Trophoblast cell (in vitro differentiated cells and primary cell): ENCODE measurements around the gene PRKCI.
"Not testable (repeated sequence)": the region's sequence is repeated elsewhere in the genome, so short reads cannot be mapped to it uniquely, and the experiment has no call there.

Source experiments
- DNase-seq, 2 donors: peaks; one replicate each; pipeline ENCODE4 v3.0.0-alpha.2; 2016
- H2AFZ ChIP-seq: 2 replicates; pipeline ENCODE4 v1.6.1; 2013; ENCODE audit warnings: low read length, moderate library complexity, mild to moderate bottlenecking; ENCODE audit not compliant: insufficient read depth, poor library complexity
- H2AK5ac ChIP-seq: 2 replicates; pipeline ENCODE4 v1.6.1; 2013; ENCODE audit warnings: mild to moderate bottlenecking, low read length
- H2BK120ac ChIP-seq: 2 replicates; pipeline ENCODE4 v1.6.1; 2013; ENCODE audit warnings: low read length, mild to moderate bottlenecking, moderate library complexity; ENCODE audit not compliant: insufficient read depth, poor library complexity
- H2BK12ac ChIP-seq: 2 replicates; pipeline ENCODE4 v1.6.1; 2013; ENCODE audit warnings: mild to moderate bottlenecking, low read length, moderate library complexity
- H2BK5ac ChIP-seq: 2 replicates; pipeline ENCODE4 v1.6.1; 2013; ENCODE audit warnings: low read length, low read depth, moderate library complexity, mild to moderate bottlenecking; ENCODE audit not compliant: poor library complexity
- H3K14ac ChIP-seq: 2 replicates; pipeline ENCODE4 v1.6.1; 2013; ENCODE audit warnings: mild to moderate bottlenecking, low read length
- H3K18ac ChIP-seq: 2 replicates; pipeline ENCODE4 v1.6.1; 2013; ENCODE audit warnings: mild to moderate bottlenecking, low read length
- H3K23ac ChIP-seq: 2 replicates; pipeline ENCODE4 v1.6.1; 2013; ENCODE audit warnings: low read length
- H3K27ac ChIP-seq: 2 replicates; pipeline ENCODE4 v1.5.1; 2013; ENCODE audit warnings: low read depth, mild to moderate bottlenecking, inconsistent platforms, low read length, moderate library complexity
- H3K27me3 ChIP-seq: 2 replicates; pipeline ENCODE4 v1.6.1; 2013; ENCODE audit warnings: inconsistent platforms, mild to moderate bottlenecking, low read length, moderate library complexity; ENCODE audit not compliant: insufficient read depth
- H3K36me3 ChIP-seq, 2 experiments: 1 replicate in 1 of 2; 2 replicates in 1 of 2; pipeline ENCODE4 v1.6.1; 2013; ENCODE audit warnings: low read length in 2 of 2, mild to moderate bottlenecking in 2 of 2, moderate library complexity in 1 of 2; ENCODE audit not compliant: insufficient read depth in 2 of 2, control insufficient read depth in 1 of 2
- H3K4ac ChIP-seq: 2 replicates; pipeline ENCODE4 v1.6.1; 2013; ENCODE audit warnings: low read depth, mild to moderate bottlenecking, low read length, moderate library complexity
- H3K4me1 ChIP-seq, 2 experiments: 1 replicate in 1 of 2; 2 replicates in 1 of 2; pipeline ENCODE4 v1.6.1; 2013; ENCODE audit warnings: low read length in 2 of 2, mild to moderate bottlenecking in 2 of 2, moderate library complexity in 1 of 2; ENCODE audit not compliant: insufficient read depth in 2 of 2, control insufficient read depth in 1 of 2
- H3K4me2 ChIP-seq: 2 replicates; pipeline ENCODE4 v1.6.1; 2013; ENCODE audit warnings: inconsistent platforms, mild to moderate bottlenecking, low read length, moderate library complexity
- H3K4me3 ChIP-seq: 2 replicates; pipeline ENCODE4 v1.5.1; 2013; ENCODE audit warnings: mild to moderate bottlenecking, low read depth, low read length, inconsistent platforms
- H3K79me1 ChIP-seq: one replicate; pipeline ENCODE4 v1.6.1; 2013; ENCODE audit warnings: low read length
- H3K79me2 ChIP-seq: 2 replicates; pipeline ENCODE4 v1.6.1; 2013; ENCODE audit warnings: low read length, mild to moderate bottlenecking; ENCODE audit not compliant: control insufficient read depth, insufficient read depth, poor library complexity
- H3K9ac ChIP-seq: 2 replicates; pipeline ENCODE4 v1.6.1; 2013; ENCODE audit warnings: mild to moderate bottlenecking, low read length
- H3K9me3 ChIP-seq: 2 replicates; pipeline ENCODE4 v1.6.1; 2013; ENCODE audit warnings: low read depth, mild to moderate bottlenecking, control low read depth, inconsistent platforms, low read length; ENCODE audit not compliant: insufficient read depth
- H4K12ac ChIP-seq: 2 replicates; pipeline ENCODE4 v1.6.1; 2013; ENCODE audit warnings: low read depth, mild to moderate bottlenecking, low read length, moderate library complexity
- H4K8ac ChIP-seq: 2 replicates; pipeline ENCODE4 v1.6.1; 2013; ENCODE audit warnings: low read depth, mild to moderate bottlenecking, low read length, moderate library complexity
- H4K91ac ChIP-seq: one replicate; pipeline ENCODE4 v1.6.1; 2013; ENCODE audit warnings: low read depth, mild to moderate bottlenecking, low read length, moderate library complexity
- WGBS: extraction: QIAGEN DNeasy Blood & Tissue Kit; methylation state at CpG from one replicate; pipeline ENCODE4 v1.1.7; 2013; ENCODE audit warnings: missing lambda C conversion rate; ENCODE audit not compliant: insufficient read length, insufficient coverage; ENCODE audit errors: extremely low coverage; 5-methylcytosine and 5-hydroxymethylcytosine counted together

PRKCI gene

GRCh38 chr3:170274641-170275040, 52.4 kb downstream of the PRKCI start:
- Histone ChIP-seq H2BK5ac (no peak overlapping the region), H3K4me3 (no peak overlapping the region), H3K18ac (no peak overlapping the region), H3K27ac (no peak overlapping the region), H4K8ac (no peak overlapping the region), H3K4me2 (no peak overlapping the region), H3K9me3 (no peaks in the 10 kb centered on the region), H2AK5ac (no peak overlapping the region), H2BK120ac (no peak overlapping the region), H3K79me1 (no peaks in the 10 kb centered on the region), H4K12ac (no peak overlapping the region), H3K4me1 (no peaks in the 10 kb centered on the region), H3K14ac (no peak overlapping the region), H2BK12ac (no peak overlapping the region), H3K27me3 (no peaks in the 10 kb centered on the region), H3K23ac (no peak overlapping the region), H2AFZ (no peak overlapping the region), H3K9ac (no peak overlapping the region), H4K91ac (no peak overlapping the region), H3K36me3 (peaks cover 6 to 8% of the 10 kb centered on the region in 2 experiments), H3K79me2 (no peaks in the 10 kb centered on the region), H3K4ac (no peak overlapping the region)
- 100% methylated on average over 1 of the region's 2 CpGs for WGBS
- no peak for DNase-seq

DNA sequence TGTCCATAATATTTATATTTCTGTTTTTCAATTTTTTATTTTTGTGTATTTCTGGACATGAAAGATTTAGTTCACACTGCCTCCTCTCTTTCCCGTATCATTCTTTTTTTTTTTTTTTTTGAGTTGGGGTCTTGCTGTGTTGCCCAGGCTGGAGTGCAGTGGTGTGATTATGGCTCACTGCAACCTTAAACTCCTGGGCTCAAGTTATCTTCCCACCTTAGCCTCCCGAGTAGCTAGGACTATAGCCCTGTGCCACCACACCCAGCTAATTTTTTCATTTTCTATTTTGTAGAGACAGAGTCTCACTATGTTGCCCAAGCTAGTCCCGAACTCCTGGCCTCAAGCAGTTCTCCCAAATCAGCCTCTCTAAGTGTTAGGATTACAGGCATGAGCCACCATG, 53.6 kb downstream of the PRKCI start:
- Histone ChIP-seq H2BK12ac (no peak overlapping the region), H3K4me1 (no peaks in the 10 kb centered on the region), H3K27me3 (no peaks in the 10 kb centered on the region), H3K36me3 (peaks cover 6 to 8% of the 10 kb centered on the region in 2 experiments), H3K27ac (no peak overlapping the region), H3K4me2 (no peak overlapping the region), H2BK5ac (no peak overlapping the region), H3K4ac (no peak overlapping the region), H4K12ac (no peak overlapping the region), H3K14ac (no peak overlapping the region), H4K8ac (no peak overlapping the region), H3K9me3 (no peaks in the 10 kb centered on the region), H3K18ac (no peak overlapping the region), H4K91ac (no peak overlapping the region), H2BK120ac (no peak overlapping the region), H3K9ac (no peak overlapping the region), H2AFZ (no peak overlapping the region), H3K4me3 (no peak overlapping the region), H2AK5ac (no peak overlapping the region), H3K23ac (no peak overlapping the region), H3K79me1 (no peaks in the 10 kb centered on the region), H3K79me2 (no peaks in the 10 kb centered on the region)
- no peak for DNase-seq
- WGBS: no CpG with 5 or more reads among the region's 3 CpGs

DNA sequence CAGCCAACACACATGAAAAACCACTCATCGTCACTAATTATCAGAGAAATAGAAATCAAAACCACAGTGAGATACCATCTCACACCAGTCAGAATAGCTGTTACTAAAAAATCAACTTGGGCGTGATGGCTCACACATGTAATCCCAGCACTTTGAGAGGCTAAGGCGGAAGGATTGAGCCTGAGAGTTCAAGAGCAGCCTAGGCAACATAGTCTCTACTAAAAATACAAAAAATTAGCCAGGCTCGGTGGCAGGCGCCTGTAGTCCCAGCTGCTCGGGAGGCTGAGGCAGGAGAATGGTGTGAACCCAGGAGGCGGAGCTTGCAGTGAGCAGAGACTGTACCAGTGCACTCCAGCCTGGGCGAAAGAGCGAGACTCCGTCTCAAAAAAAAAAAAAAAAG, 55.1 kb downstream of the PRKCI start:
- not testable (repeated sequence) for H3K79me1 ChIP-seq, H3K27me3 ChIP-seq, H2AFZ ChIP-seq, H4K8ac ChIP-seq, H2BK5ac ChIP-seq, H3K18ac ChIP-seq, H3K9ac ChIP-seq, H3K36me3 ChIP-seq, H3K4me1 ChIP-seq, H2BK120ac ChIP-seq, H3K14ac ChIP-seq, H3K4me3 ChIP-seq, H3K23ac ChIP-seq, H2AK5ac ChIP-seq, H3K27ac ChIP-seq, H3K4ac ChIP-seq, H3K79me2 ChIP-seq, H4K91ac ChIP-seq, H3K9me3 ChIP-seq, H3K4me2 ChIP-seq, H4K12ac ChIP-seq, H2BK12ac ChIP-seq
- no CpG with 5 or more reads among the region's 10 CpGs for WGBS
- DNase-seq: peak in 1 of 2 donors; percentile 7

- no peak for DNase-seq
- H2AFZ ChIP-seq: no peak overlapping the region
Observed at GRCh38 chr3:170277833-170278580, 55.8 kb downstream of the PRKCI start.

More at GRCh38 chr3:170277833-170278580, 55.8 kb downstream of the PRKCI start:
- H2BK120ac ChIP-seq: no peak overlapping the region
- no peak overlapping the region for H2BK5ac ChIP-seq
- no peak overlapping the region for H3K18ac ChIP-seq
- H2AK5ac ChIP-seq: no peak overlapping the region
- WGBS: no CpG with 5 or more reads among the region's 5 CpGs
- H2BK12ac ChIP-seq: no peak overlapping the region
- H3K23ac ChIP-seq: no peak overlapping the region
- H3K9ac ChIP-seq: no peak overlapping the region
- H3K4ac ChIP-seq: no peak overlapping the region
- H3K9me3 ChIP-seq: no peaks in the 10 kb centered on the region
- no peaks in the 10 kb centered on the region for H3K4me1 ChIP-seq
- no peak overlapping the region for H4K12ac ChIP-seq
- no peak overlapping the region for H4K8ac ChIP-seq
- no peak overlapping the region for H3K4me3 ChIP-seq
- H3K79me1 ChIP-seq: no peaks in the 10 kb centered on the region
- no peak overlapping the region for H3K27ac ChIP-seq
- H3K36me3 ChIP-seq: peaks cover 6 to 8% of the 10 kb centered on the region in 2 experiments
- no peaks in the 10 kb centered on the region for H3K27me3 ChIP-seq
- no peaks in the 10 kb centered on the region for H3K79me2 ChIP-seq
- H3K14ac ChIP-seq: no peak overlapping the region
- no peak overlapping the region for H4K91ac ChIP-seq
- no peak overlapping the region for H3K4me2 ChIP-seq
